Measurements from ENCODE around the gene HBA1.
"Not testable (repeated sequence)": the region's sequence is repeated elsewhere in the genome, so short reads cannot be mapped to it uniquely, and the experiment has no call there.

The HBA1 gene

DNA sequence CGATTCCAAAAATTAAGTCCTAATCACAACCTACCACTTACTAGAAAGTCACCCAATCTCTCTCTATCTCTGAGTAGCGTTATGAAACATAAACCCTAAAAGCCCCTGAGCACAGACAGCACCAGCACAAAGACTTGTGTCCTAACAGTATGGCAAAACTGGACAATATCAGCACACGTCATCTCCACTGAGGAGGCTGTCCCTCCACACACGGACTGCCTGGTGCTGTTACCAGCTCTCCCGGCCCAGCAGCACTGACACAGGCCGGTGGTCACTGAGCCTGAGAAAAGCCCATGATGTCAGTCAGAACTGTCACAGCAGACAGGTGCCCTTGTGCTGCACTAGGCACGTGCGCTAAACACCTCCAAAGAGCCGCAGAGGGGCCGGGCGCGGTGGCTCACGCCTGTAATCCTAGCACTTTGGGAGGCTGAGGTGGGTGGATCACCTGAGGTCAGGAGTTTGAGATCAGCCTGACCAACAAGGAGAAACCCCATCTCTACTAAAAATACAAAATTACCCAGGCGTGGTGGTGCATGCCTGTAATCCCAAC is 35.2 kb downstream of the HBA1 start:
- not testable (repeated sequence) for DNase-seq

DNA sequence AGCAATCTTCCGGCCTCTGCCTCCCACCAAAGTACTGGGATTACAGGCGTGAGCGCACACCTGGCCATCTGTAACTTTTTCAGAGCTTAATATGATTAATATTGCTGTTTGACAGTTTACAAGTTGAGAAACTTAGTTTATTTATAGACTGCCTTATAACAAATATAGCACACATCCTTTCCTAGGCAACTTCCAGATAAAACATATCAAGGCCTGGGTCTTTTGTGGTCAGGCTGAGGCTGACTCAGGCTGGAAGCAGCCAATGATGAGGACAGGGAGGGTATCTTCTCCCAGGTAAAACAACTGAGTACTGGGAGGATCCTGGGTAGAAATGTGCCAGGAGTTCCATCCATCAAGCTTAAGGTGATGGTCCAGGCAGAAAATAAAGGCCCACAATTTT is 36.5 kb downstream of the HBA1 start:
- DNase-seq: no peak

DNA sequence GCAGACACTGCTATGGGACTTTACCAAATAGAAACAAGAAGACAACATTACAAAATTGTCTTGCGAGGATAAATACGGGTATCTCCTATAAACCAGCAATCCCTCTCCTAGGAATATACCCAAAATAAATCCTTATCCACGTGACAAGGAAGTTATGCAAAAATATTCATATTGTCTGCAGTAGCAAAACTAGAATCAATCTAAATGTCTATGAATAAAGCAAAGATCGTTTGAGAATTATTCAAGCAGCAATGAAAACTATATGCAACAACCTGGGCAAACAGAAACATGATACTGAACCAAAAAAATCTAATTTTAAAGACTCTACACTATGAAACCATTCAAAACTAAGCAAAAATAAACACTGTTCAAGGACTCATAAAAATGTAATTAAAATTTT is 43.5 kb downstream of the HBA1 start:
- DNase-seq: no peak

All from CD4-positive, alpha-beta T cell treated with Interleukin-6 for 4 hours (primary cell).